H54 (cell line): Measurements from ENCODE around the gene SSH2.
A peak's percentile ranks its signal among the peaks of the same experiment; 100 is the strongest.
"Not testable (repeated sequence)": the region's sequence is repeated elsewhere in the genome, so short reads cannot be mapped to it uniquely, and the experiment has no call there.

Experiments used
- DNase-seq: peaks from one replicate; pipeline ENCODE4 v3.0.0; 2011; ENCODE audit warnings: low spot score, mixed read lengths; ENCODE audit not compliant: insufficient read length
- FAIRE-seq: peaks from 3 replicates; lab custom pipeline; 2011; peaks lifted over from hg19 to GRCh38; lab: Jason Lieb, UNC
- POLR2A ChIP-seq: IDR thresholded peaks from 2 replicates; pipeline ENCODE4 v1.6.1; 2011; ENCODE audit warnings: low read depth, mild to moderate bottlenecking, low read length

The SSH2 gene

GRCh38 chr17:29782917-29783316 lies 147.1 kb downstream of the SSH2 start:
- no peak for TF ChIP-seq POLR2A
- DNase-seq, result no peak
- no peak for FAIRE-seq

- FAIRE-seq, result not testable (repeated sequence)
Observed at GRCh38 chr17:29779812-29780190, 150.2 kb downstream of the SSH2 start.

GRCh38 chr17:29778956-29779811 lies 150.8 kb downstream of the SSH2 start:
- TF ChIP-seq POLR2A, result no peak
- peak; percentile 12 for DNase-seq
- no peak for FAIRE-seq

More at GRCh38 chr17:29779812-29780190, 150.2 kb downstream of the SSH2 start:
- DNase-seq, result not testable (repeated sequence)

GRCh38 chr17:29777663-29778062 lies 152.4 kb downstream of the SSH2 start:
- no peak for DNase-seq
- TF ChIP-seq POLR2A, result no peak
- FAIRE-seq, result no peak

- FAIRE-seq (no peak), DNase-seq (no peak)
- no peak for TF ChIP-seq POLR2A
Observed at GRCh38 chr17:29776026-29776425, 154.0 kb downstream of the SSH2 start.

GRCh38 chr17:29772981-29773380 lies 157.0 kb downstream of the SSH2 start:
- no peak for TF ChIP-seq POLR2A
- FAIRE-seq (no peak), DNase-seq (no peak)

- DNase-seq (no peak), FAIRE-seq (no peak)
- no peak for TF ChIP-seq POLR2A
Observed at GRCh38 chr17:29771546-29771945, 158.5 kb downstream of the SSH2 start.

GRCh38 chr17:29769225-29769624 lies 160.8 kb downstream of the SSH2 start:
- no peak for DNase-seq
- no peak for FAIRE-seq

GRCh38 chr17:29766796-29767327 lies 163.2 kb downstream of the SSH2 start:
- DNase-seq, result no peak
- no peak for TF ChIP-seq POLR2A
- FAIRE-seq, result no peak

More at GRCh38 chr17:29769225-29769624, 160.8 kb downstream of the SSH2 start:
- no peak for TF ChIP-seq POLR2A

- FAIRE-seq, result no peak
- DNase-seq, result no peak
- no peak for TF ChIP-seq POLR2A
Observed at GRCh38 chr17:29764748-29765147, 165.3 kb downstream of the SSH2 start.

- FAIRE-seq (no peak), DNase-seq (no peak)
- TF ChIP-seq POLR2A, result no peak
Observed at GRCh38 chr17:29764217-29764616, 165.8 kb downstream of the SSH2 start.

- no peak for TF ChIP-seq POLR2A
- FAIRE-seq (no peak), DNase-seq (no peak)
Observed at GRCh38 chr17:29763273-29763672, 166.8 kb downstream of the SSH2 start.

- TF ChIP-seq POLR2A, result peak; percentile 33; the same call in 1 of the 2 replicates
- peak; percentile 67 for DNase-seq
- peak; percentile 11 for FAIRE-seq
Observed at GRCh38 chr17:29761040-29761761, 168.8 kb downstream of the SSH2 start.
